HG02571 (cell line): ENCODE measurements around the gene TEX29.

Experiments
- ATAC-seq: cut with Tn5 transposase; IDR thresholded peaks from one replicate; pipeline ENCODE4 v1.9.1; 2021; ENCODE audit warnings: mild to moderate bottlenecking, moderate library complexity; ENCODE audit not compliant: unreplicated experiment

The TEX29 gene

GRCh38 chr13:111365149-111366005 is 44.9 kb downstream of the TEX29 start:
- ATAC-seq, result no peak

GRCh38 chr13:111367340-111367739 is 46.9 kb downstream of the TEX29 start:
- ATAC-seq, result no peak

- ATAC-seq, result no peak
These were observed 47.6 kb downstream of the TEX29 start for GRCh38 chr13:111368091-111368490.

DNA sequence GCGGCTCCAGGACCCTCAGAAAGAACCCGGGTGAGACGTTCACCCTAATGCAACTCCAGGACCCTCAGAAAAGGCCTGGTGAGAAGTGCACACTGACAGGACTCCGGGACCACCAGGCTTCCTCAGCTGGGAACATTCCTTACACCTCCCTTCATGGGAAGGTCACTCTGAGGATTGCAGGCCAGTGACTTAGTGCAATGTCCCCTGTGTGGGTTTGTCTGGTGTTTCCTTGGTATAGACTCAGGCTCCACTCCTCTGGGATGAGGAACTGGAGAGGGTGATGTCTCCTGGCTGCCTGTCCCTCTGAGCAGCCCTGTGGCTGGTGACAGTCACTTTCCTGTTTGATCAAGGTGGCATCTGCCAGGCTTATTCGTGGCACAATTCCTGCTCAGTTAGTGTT is 49.7 kb downstream of the TEX29 start:
- no peak for ATAC-seq

DNA sequence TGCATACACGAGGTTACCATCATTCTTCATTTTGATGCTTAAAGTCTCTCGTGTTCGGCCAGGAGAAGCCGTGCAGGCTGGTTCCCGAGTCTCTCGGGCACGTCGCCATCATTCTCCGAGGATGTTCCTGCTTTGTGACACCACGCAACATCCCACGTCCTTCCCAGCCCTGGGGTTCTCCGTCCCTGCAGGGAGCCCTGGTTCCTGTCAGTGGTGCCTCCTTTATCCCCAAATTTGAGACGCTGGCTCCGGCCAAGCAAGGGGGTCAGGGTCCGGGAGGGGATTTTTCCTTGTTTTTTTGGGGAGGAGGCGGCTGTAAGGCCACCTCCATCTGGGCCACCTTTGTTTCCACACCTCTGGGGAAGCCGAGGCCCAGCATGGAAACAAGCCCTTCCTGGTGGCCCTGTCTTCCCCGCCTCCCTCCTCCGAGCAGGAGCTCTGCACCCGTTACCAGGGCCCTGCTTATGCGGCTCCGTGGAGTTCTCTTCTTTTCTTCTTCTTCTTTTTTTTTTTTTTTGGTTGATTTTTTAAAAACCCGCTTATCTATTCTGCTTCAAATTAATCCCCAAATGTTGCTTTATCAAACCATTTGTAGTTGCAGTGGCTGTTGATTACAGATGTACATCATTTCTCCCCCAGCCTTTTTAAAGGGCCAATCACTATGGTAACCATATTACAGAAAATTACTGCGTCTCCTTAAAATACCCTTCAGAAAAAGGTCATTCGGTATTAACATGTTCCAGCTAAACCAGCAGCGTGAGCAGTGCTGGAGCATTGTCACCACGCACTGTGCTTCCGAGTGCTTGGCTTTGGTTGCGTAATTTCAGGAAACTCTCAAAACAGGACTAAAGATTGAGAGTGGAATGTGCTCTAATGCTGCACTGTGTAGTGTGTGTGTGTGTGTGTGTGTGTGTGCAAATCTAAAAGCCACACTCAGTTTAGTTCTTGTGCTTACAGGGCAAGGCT is 50.4 kb downstream of the TEX29 start:
- ATAC-seq, result no peak

GRCh38 chr13:111371720-111372119 is 51.3 kb downstream of the TEX29 start:
- ATAC-seq, result no peak

DNA sequence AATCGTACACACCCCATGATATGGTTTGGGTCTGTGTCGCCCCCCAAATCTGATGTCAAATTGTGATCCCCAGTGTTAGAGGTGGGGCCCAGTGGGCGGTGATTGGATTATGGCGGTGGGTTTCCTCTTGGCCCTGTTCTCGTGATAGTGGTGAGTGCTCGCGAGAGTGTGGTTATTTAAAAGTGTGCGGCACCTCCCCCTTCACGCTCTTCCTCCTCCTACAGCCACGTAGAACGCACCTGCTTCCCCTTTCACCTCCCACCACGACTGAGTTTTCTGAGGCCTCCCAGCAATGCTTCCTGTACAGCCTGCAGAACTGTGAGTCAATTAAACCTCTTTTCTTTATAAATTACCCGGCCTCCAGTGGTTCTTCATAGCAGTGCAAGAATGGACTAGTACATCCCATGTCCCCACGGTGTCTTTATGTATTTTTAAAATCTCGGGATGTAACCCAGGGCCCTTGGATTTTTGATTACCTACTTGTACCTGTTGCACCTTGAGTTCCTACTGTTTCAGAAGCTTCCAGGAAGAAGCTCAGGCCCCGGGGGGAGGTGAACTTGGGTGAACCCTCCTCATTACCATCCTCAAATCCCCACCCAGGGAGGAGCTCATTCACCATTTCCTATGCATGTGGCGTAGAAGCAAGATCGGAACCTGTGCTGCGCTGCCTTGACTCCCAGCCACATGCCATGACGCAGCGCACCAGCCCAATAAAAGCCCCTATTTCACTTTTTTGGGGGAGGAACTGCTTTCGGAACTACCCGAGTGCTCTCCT is 52.4 kb downstream of the TEX29 start:
- no peak for ATAC-seq

DNA sequence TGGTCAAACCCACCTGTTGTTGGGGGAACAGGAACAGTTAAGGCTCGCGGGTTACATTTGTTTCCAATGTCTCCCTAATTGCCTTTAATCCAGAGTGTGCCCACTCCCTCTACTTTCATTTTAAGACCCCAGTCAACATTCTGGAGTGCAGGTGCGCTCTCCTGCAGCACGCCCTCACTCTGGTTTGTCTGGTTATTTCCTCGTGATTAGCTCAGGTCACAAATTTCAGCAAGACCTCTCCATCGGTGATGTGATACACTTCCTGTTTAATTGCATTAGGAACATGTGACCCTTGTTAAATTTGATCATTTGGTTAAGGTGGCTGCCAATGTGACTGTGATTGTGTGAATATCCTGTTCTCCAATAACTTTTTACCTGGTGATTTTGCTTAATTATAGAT is 53.0 kb downstream of the TEX29 start:
- no peak for ATAC-seq

GRCh38 chr13:111380431-111380830 is 60.0 kb downstream of the TEX29 start:
- ATAC-seq, result no peak

GRCh38 chr13:111382411-111382810 is 62.0 kb downstream of the TEX29 start:
- ATAC-seq, result no peak

- no peak for ATAC-seq
These were observed 62.4 kb downstream of the TEX29 start for GRCh38 chr13:111382877-111383276.

- no peak for ATAC-seq
These were observed 63.4 kb downstream of the TEX29 start for GRCh38 chr13:111383591-111384440.

GRCh38 chr13:111384441-111385182 is 64.2 kb downstream of the TEX29 start:
- ATAC-seq, result no peak

DNA sequence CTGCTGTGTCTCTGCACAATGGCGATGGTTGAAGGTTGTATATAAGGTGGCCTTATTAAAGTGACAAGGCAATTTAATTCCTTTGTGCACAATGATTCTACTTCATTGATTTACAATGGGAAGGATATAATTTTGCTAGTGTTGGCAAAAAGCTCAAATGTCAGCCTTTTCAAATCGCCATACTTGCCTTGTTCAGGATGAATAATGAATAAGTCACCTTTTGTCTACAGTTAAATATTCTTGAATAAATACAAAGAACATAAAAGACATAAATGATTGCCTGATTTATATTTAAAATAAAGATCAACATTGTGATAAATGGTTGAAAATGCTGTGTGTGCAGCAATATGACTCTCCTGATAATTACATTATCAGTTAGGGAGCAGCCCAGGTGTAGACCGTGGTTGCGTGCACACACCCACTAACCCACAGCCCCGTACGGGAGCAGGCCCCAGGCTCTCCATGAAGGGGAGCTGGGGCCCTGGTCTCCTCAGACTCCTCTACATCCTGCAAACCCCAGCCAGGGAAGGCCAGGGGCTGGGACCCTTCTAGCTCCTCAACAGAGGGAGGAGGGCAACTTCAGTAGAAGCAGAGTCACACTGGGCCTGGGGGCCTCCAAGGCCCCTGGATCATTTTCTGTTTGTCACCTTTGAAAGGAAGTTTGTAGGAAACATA is 64.9 kb downstream of the TEX29 start:
- no peak for ATAC-seq

DNA sequence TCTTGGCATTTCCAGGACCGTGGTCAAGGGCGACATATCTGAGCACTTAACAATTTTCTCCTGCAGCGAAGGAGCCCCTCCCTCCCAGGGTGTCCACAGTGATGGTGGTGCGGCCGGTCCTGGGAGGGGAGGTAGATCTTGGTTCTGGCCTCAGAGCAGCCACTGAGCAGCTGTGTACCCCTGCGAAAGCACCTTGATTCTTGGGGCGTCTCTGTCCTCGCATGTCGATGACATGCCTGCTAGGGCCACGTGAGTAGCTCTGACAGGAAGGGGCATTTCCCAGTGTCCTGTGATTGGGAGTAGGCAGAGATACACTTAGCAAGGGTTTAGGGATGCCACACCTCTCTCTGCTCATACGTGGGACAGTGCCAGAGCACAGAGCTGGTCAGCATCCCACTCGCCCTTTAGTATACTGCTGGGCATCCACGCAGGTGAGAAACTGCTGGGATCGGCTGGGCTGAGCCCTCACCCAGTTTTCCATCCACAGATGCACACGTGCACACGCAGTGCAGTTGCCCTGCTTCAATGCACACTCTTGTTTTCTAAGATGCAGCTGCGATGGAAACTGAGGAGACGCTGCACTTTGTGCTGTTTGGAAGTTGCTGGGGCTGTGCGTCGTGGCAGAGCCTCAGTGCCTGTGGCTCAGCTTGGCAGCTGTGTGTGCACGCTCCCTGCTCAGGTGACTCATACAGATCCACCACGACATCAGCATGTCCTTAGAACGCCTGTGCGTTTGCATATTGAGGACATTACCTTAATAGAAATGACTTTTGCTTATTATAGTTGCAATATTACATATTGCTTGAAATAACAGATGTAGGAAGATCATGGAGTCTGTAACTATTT is 66.8 kb downstream of the TEX29 start:
- ATAC-seq, result no peak

- no peak for ATAC-seq
These were observed 67.6 kb downstream of the TEX29 start for GRCh38 chr13:111387945-111388600.

DNA sequence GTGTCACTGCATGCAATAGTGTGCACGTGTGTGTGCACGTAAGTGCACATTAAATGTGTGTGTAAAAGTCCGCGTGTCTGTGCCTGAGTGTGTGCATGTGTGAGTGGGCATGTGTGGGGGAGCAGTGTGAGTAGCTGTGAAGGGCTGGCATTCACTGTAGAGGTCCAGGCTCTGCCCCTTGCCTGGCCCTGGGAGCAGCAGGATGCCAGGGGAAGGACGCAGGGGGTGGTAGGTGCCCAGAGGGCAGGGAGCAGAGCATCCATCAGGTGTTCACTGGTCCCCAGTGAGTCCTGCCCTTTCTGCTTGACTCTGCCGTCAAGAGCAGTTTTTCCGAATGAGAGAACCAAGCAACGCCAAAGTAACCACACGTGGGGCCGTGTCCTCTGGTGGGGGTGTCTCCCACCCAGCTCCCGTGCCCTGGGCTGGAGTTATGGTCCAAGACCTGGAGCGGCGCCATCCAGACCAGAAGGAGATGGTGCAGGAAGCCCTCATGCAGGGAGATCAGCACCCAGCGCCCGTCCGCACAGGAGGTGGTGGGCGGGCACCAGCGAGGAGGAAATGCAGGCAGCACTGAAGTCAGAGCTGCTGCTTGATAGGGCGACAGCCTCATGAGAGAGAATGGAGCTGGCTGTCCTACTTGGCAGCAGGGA is 68.5 kb downstream of the TEX29 start:
- no peak for ATAC-seq
